Measurements from ENCODE around the gene WSCD1. TPM values are rescaled to one million over a fixed set of nuclear protein-coding genes. Genes with fewer than 3 reads are reported as not detected.

Gene WSCD1
- total RNA-seq, 6 experiments from 2014 or later = 1.3 to 4.6 (median 1.6) TPM

DNA sequence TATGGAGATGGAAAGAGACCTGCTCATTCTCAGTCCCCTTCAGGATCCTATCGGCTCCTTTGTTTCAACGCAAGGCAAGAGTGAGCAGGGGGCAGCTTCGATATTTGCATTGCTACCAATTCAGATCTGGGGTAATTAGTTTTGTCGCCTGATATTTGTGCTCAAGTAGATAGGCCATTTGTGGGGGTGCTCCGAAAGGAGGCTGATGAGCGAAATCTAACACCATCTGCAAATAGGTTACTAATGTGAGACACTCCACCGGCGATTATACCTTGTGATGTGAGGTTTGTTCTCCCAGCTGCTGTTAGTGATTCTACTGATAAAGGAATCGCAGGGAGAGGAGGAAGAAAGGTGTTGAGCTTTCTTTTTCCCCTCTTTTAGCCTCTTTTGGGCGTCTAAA is 31.5 kb downstream of the WSCD1 start:
- ATAC-seq (no peak), DNase-seq (no peak)
- 66% methylated on average over 10 of the region's 10 CpGs for WGBS (ENCODE audit: insufficient coverage, low coverage, low lambda C conversion rate, missing lambda C conversion rate)
- no peaks in the 10 kb centered on the region for H3K27me3 ChIP-seq
- no peaks in the 10 kb centered on the region for H3K36me3 ChIP-seq
- no peak overlapping the region for H3K27ac ChIP-seq
- H3K4me3 ChIP-seq = no peak overlapping the region
- no peaks in the 10 kb centered on the region for H3K9me3 ChIP-seq
- intact Hi-C loops (cut with DNase I) = loop anchor here in 1 of 2 donors (10.0 kb wide), 1 partner anchor 63 kb away; no protein-coding TSS in a partner anchor
- TF ChIP-seq, protein P1, sequence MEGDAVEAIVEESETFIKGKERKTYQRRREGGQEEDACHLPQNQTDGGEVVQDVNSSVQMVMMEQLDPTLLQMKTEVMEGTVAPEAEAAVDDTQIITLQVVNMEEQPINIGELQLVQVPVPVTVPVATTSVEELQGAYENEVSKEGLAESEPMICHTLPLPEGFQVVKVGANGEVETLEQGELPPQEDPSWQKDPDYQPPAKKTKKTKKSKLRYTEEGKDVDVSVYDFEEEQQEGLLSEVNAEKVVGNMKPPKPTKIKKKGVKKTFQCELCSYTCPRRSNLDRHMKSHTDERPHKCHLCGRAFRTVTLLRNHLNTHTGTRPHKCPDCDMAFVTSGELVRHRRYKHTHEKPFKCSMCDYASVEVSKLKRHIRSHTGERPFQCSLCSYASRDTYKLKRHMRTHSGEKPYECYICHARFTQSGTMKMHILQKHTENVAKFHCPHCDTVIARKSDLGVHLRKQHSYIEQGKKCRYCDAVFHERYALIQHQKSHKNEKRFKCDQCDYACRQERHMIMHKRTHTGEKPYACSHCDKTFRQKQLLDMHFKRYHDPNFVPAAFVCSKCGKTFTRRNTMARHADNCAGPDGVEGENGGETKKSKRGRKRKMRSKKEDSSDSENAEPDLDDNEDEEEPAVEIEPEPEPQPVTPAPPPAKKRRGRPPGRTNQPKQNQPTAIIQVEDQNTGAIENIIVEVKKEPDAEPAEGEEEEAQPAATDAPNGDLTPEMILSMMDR (IDR thresholded peaks at IDR 0.05) = no peak
- TF ChIP-seq POLR2A (IDR thresholded peaks at IDR 0.05) = no peak
- H3K4me1 ChIP-seq = no peaks in the 10 kb centered on the region

DNA sequence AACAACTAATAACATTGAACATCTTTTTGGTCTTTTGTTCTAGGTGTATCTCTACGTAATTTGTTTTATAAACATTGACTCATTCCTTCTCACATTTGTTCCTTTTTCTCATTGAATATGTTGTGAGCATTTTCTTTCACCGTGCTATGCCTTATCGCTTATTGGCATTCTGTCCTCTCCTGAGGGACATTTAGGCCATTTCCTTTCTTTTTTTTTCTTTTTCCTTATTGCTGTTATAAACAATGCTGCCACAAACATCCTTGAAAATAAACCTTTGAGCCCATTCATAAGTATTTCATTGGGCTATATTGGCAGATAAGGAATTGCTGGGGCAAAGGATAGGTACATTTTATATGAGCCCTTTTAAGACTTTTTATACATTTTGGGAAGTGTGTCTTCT is 32.4 kb downstream of the WSCD1 start:
- Histone ChIP-seq H3K27me3 (no peaks in the 10 kb centered on the region), H3K9me3 (no peaks in the 10 kb centered on the region), H3K36me3 (no peaks in the 10 kb centered on the region), H3K4me1 (no peaks in the 10 kb centered on the region), H3K27ac (no peak overlapping the region), H3K4me3 (no peak overlapping the region)
- intact Hi-C loops (cut with DNase I) = loop anchor here in 1 of 2 donors (10.0 kb wide), 1 partner anchor 62 kb away; no protein-coding TSS in a partner anchor
- 65% methylated on average over 3 of the region's 3 CpGs for WGBS (ENCODE audit: insufficient coverage, low coverage, low lambda C conversion rate, missing lambda C conversion rate)
- TF ChIP-seq, protein P1 (IDR thresholded peaks at IDR 0.05) = no peak
- TF ChIP-seq POLR2A (IDR thresholded peaks at IDR 0.05) = no peak
- ATAC-seq (no peak), DNase-seq (no peak)

DNA sequence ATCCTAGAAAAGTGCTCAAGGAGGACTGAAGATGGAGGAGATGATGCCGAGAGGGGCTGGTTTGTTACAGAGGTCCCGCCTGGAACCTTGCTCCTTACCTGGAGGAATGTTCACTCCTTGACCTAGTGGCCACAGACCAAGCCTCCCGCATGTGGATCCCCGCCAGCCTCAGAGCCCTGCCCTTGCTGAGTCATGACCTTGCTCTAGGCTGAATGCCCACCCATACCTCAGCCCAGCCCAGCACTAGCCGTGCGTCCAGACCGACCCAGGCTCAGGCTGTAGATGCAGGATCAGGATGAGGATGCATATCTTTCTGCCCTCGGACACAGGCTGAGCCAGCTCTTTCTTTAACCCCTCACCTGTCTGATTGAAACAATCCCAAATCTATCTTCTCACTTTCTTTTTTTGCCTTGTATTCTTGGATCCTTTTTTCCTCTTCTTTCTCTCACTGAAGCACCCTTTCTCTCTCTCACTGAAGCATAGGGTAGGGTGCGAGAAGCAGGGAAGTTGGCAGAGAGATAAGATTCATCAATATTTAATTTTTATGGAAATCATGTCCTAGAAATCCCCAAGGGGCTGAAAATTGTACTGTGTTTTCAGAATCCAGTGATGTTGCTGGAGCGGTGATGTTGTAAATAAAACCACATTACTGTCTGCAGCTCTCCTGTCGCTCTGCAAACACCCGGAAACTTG is 34.9 kb downstream of the WSCD1 start:
- Histone ChIP-seq H3K27me3 (no peaks in the 10 kb centered on the region), H3K27ac (no peak overlapping the region), H3K36me3 (no peaks in the 10 kb centered on the region), H3K4me3 (no peak overlapping the region), H3K4me1 (no peaks in the 10 kb centered on the region), H3K9me3 (no peaks in the 10 kb centered on the region)
- DNase-seq = no peak
- 55% methylated on average over 5 of the region's 12 CpGs for WGBS (ENCODE audit: insufficient coverage, low coverage, low lambda C conversion rate, missing lambda C conversion rate)
- intact Hi-C loops (cut with DNase I) = loop anchor here in 1 of 2 donors (10.0 kb wide), 1 partner anchor 60 kb away; no protein-coding TSS in a partner anchor
- ATAC-seq = no peak
- TF ChIP-seq, protein P1 (IDR thresholded peaks at IDR 0.05) = no peak
- TF ChIP-seq POLR2A (IDR thresholded peaks at IDR 0.05) = no peak

DNA sequence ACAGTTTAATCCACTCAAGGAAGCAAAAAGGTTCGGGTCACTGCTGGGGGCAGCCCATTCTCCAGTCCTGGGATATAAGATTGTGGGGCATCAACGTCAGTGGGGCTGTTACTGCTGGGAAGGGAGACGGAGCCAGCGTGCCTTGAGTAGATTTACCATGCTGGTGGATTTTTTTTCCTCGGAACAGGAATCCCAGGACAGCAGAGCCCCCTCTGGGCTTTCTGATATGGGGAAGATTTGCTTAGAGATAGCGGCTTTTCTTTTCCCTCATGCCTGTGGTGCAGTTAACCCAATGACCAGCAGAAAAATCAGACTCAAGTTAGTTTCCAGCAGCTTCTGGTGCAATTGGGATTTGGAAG is 35.4 kb downstream of the WSCD1 start:
- no peak for DNase-seq
- TF ChIP-seq, protein P1 (IDR thresholded peaks at IDR 0.05) = no peak
- TF ChIP-seq POLR2A (IDR thresholded peaks at IDR 0.05) = no peak
- Histone ChIP-seq H3K27me3 (no peaks in the 10 kb centered on the region), H3K36me3 (no peaks in the 10 kb centered on the region), H3K4me1 (no peaks in the 10 kb centered on the region), H3K27ac (no peak overlapping the region), H3K9me3 (no peaks in the 10 kb centered on the region), H3K4me3 (no peak overlapping the region)
- intact Hi-C loops (cut with DNase I) = loop anchor here in 1 of 2 donors (10.0 kb wide), 1 partner anchor 59 kb away; no protein-coding TSS in a partner anchor
- WGBS (ENCODE audit: insufficient coverage, low coverage, low lambda C conversion rate, missing lambda C conversion rate) = 67% methylated on average over 2 of the region's 6 CpGs
- ATAC-seq = no peak
